Panc1 (cell line): ENCODE results near the gene F11R. TPM values are rescaled to one million over a fixed set of nuclear protein-coding genes. Genes with fewer than 3 reads are reported as not detected.

Source experiments
- ATAC-seq: fragments of 200-7000 bp; cut with Tn5 transposase; 2 replicates; pipeline ENCODE4 v1.9.1; 2020; ENCODE audit warnings: mild to moderate bottlenecking, moderate library complexity
- BruUV-seq: library from RNA; stranded (reverse); fragments of 400-500 nt; replicated peaks from 2 replicates; lab custom pipeline; 2021; lab: Mats Ljungman, UMichigan
- CTCF ChIA-PET: fragments of 300-600 bp; sonication (Branson Sonifier 250); formaldehyde crosslinking; loops from one replicate; lab custom pipeline; 2022; ENCODE audit warnings: antibody characterized with exemption; lab: Charles Lee
- POLR2A ChIA-PET: fragments of 300-600 bp; sonication (Branson Sonifier 250); formaldehyde crosslinking; loops from one replicate; lab custom pipeline; 2022; ENCODE audit warnings: antibody characterized with exemption; lab: Charles Lee
- DNase-seq: peaks from one replicate; pipeline ENCODE4 v3.0.0-alpha.2; 2010; ENCODE audit warnings: low read depth, low spot score
- H3K27ac ChIP-seq: 2 replicates; pipeline ENCODE4 v1.5.1; 2011; ENCODE audit warnings: mild to moderate bottlenecking, low read length, inconsistent platforms
- H3K27me3 ChIP-seq: fragments of 200-500 bp; sonication (Bioruptor generic); 2 replicates; pipeline ENCODE4 v1.6.0; 2014; ENCODE audit warnings: low read length, inconsistent platforms; ENCODE audit not compliant: control insufficient read depth, insufficient read depth
- H3K36me3 ChIP-seq: fragments of 200-500 bp; sonication (Bioruptor generic); 2 replicates; pipeline ENCODE4 v1.5.1; 2014; ENCODE audit warnings: inconsistent platforms, mild to moderate bottlenecking, low read length, moderate library complexity; ENCODE audit not compliant: control insufficient read depth, insufficient read depth
- H3K4me1 ChIP-seq: 2 replicates; pipeline ENCODE4 v1.5.1; 2011; ENCODE audit warnings: inconsistent platforms, mild to moderate bottlenecking, low read length, moderate library complexity; ENCODE audit not compliant: control insufficient read depth, insufficient read depth
- H3K4me3 ChIP-seq, 2 experiments: 2 replicates each; pipeline ENCODE4 v1.5.1; 2011 to 2012; ENCODE audit warnings: low read depth in 2 of 2, low read length in 2 of 2, mild to moderate bottlenecking in 2 of 2, inconsistent platforms in 1 of 2, moderate library complexity in 1 of 2
- H3K9me3 ChIP-seq: fragments of 200-500 bp; sonication (Bioruptor generic); 2 replicates; pipeline ENCODE4 v1.5.1; 2014; ENCODE audit warnings: low read depth, mild to moderate bottlenecking, inconsistent platforms, low read length, moderate library complexity; ENCODE audit not compliant: control insufficient read depth, insufficient read depth
- CTCF ChIP-seq: fragments of 450-650 bp; IDR thresholded peaks from 2 replicates; pipeline ENCODE4 v1.5.1; 2017; ENCODE audit warnings: mild to moderate bottlenecking
- POLR2AphosphoS5 ChIP-seq: IDR thresholded peaks from 2 replicates; pipeline ENCODE4 v1.6.1; 2012; ENCODE audit warnings: mild to moderate bottlenecking, low read depth, low read length, moderate library complexity
- REST ChIP-seq, 2 experiments: IDR thresholded peaks; 2 replicates each; pipeline ENCODE4 v1.6.1; 2011 to 2012; ENCODE audit warnings: low read depth in 2 of 2, control low read depth in 1 of 2, low read length in 1 of 2, mild to moderate bottlenecking in 1 of 2, moderate library complexity in 1 of 2; ENCODE audit not compliant: insufficient read depth in 1 of 2
- SIN3A ChIP-seq: IDR thresholded peaks from 2 replicates; pipeline ENCODE4 v1.6.1; 2012; ENCODE audit warnings: low read depth, mild to moderate bottlenecking, low read length, moderate library complexity, borderline replicate concordance; ENCODE audit not compliant: insufficient read depth
- TCF7L2 ChIP-seq: IDR thresholded peaks from 2 replicates; pipeline ENCODE4 v1.6.1; 2011; ENCODE audit warnings: mild to moderate bottlenecking, low read depth, low read length, inconsistent platforms
- in situ Hi-C: cut with HindIII; loops from 2 replicates; pipeline ENCODE4 v1.10.0; 2016; ENCODE audit warnings: low sequenced_read_pairs, low pct_unique_long_range_greater_than_20kb
- intact Hi-C: fragments of 100-400 bp; cut with micrococcal nuclease; formaldehyde crosslinking; loops from one replicate; pipeline ENCODE4 v1.10.0; 2022; ENCODE audit not compliant: unreplicated experiment
- total RNA-seq: library from RNA; stranded (reverse); gene quantifications from one replicate; pipeline ENCODE4 v1.2.1, GENCODE V29; 2021; ENCODE audit not compliant: unreplicated experiment

F11R gene
- total RNA-seq, 1 experiment from 2014 or later = 63.0 TPM

GRCh38 chr1:160981584-160982411 is 39.2 kb downstream of the F11R start:
- ATAC-seq (no peak), DNase-seq (no peak)
- Histone ChIP-seq H3K36me3 (no peaks in the 10 kb centered on the region), H3K9me3 (no peaks in the 10 kb centered on the region), H3K4me1 (no peaks in the 10 kb centered on the region), H3K27me3 (no peaks in the 10 kb centered on the region), H3K4me3 (no peak overlapping the region), H3K27ac (no peak overlapping the region)
- ChIA-PET POLR2A (no interaction called here), CTCF (interaction anchor here (0.7 kb wide), 1 partner anchor 8 kb away, joined by 7 read pairs; no protein-coding TSS in a partner anchor)
- intact Hi-C loops = no loop called here
- in situ Hi-C loops = no loop called here
- no TSS peak for BruUV-seq
- TF ChIP-seq REST (IDR thresholded peaks at IDR 0.05; ENCODE audit: insufficient read depth in 1 of 2, low read depth in 2 of 2, low read length in 1 of 2) = no peak
- no peak for TF ChIP-seq TCF7L2
- no peak for TF ChIP-seq CTCF
- no peak for TF ChIP-seq SIN3A
- no peak for TF ChIP-seq POLR2AphosphoS5

- TF ChIP-seq TCF7L2 (no peak), SIN3A (no peak), CTCF (no peak), POLR2AphosphoS5 (no peak), REST (IDR thresholded peaks at IDR 0.05; ENCODE audit: insufficient read depth in 1 of 2, low read depth in 2 of 2, low read length in 1 of 2) (no peak)
- POLR2A ChIA-PET = no interaction called here
- no peaks in the 10 kb centered on the region for H3K4me1 ChIP-seq
These were observed 41.7 kb downstream of the F11R start for GRCh38 chr1:160979286-160979685.

More at GRCh38 chr1:160979286-160979685, 41.7 kb downstream of the F11R start:
- CTCF ChIA-PET = no interaction called here
- intact Hi-C loops (no loop called here), in situ Hi-C loops (no loop called here)
- ATAC-seq (no peak), DNase-seq (no peak)
- no peaks in the 10 kb centered on the region for H3K9me3 ChIP-seq
- H3K27ac ChIP-seq = no peak overlapping the region
- no peaks in the 10 kb centered on the region for H3K27me3 ChIP-seq
- H3K36me3 ChIP-seq = no peaks in the 10 kb centered on the region
- BruUV-seq = no TSS peak
- no peak overlapping the region for H3K4me3 ChIP-seq
